Measurements from ENCODE around the gene MAGEA2B.
"Not testable (repeated sequence)": the region's sequence is repeated elsewhere in the genome, so short reads cannot be mapped to it uniquely, and the experiment has no call there.

DNA sequence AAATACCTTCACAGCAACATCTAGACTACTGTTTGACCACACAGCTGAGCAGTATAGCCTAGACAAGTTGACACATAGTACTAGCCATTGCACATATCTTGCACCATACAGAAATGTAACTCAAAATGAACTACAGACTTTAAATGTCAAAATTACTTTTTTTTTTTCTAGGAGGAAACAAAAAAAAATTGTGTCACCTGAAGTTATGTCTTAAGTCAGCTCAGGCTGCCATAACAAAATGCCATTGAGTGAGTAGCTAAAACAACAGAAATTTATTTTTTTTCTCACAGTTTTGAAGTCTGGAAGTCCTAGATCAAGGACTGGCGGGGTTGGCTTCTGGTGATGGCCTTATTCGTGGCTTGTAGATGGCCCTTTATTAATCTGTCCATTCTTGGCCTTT, 5.3 kb upstream of the MAGEA2B start, which contains the start of gene CSAG2:
- not testable (repeated sequence) for TF ChIP-seq POLR2AphosphoS5 (IDR thresholded peaks at IDR 0.05; ENCODE audit: low read depth, low read length)
- TF ChIP-seq, protein P1, sequence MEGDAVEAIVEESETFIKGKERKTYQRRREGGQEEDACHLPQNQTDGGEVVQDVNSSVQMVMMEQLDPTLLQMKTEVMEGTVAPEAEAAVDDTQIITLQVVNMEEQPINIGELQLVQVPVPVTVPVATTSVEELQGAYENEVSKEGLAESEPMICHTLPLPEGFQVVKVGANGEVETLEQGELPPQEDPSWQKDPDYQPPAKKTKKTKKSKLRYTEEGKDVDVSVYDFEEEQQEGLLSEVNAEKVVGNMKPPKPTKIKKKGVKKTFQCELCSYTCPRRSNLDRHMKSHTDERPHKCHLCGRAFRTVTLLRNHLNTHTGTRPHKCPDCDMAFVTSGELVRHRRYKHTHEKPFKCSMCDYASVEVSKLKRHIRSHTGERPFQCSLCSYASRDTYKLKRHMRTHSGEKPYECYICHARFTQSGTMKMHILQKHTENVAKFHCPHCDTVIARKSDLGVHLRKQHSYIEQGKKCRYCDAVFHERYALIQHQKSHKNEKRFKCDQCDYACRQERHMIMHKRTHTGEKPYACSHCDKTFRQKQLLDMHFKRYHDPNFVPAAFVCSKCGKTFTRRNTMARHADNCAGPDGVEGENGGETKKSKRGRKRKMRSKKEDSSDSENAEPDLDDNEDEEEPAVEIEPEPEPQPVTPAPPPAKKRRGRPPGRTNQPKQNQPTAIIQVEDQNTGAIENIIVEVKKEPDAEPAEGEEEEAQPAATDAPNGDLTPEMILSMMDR (IDR thresholded peaks at IDR 0.05) = not testable (repeated sequence)

All from Panc1 (cell line).